RWPE2 (cell line): ENCODE results near the gene APOH.

ENCODE experiments used
- ATAC-seq: fragments of 200-7000 bp; cut with Tn5 transposase; 3 replicates; pipeline ENCODE4 v1.9.1; 2021; ENCODE audit warnings: low read depth
- DNase-seq: peaks from one replicate; pipeline ENCODE4 v3.0.0-alpha.2; 2020; ENCODE audit warnings: low spot score
- H3K27ac ChIP-seq: fragments of 450-650 bp; 2 replicates; pipeline ENCODE4 v1.5.1; 2017; ENCODE audit warnings: mild to moderate bottlenecking; ENCODE audit not compliant: poor library complexity, severe bottlenecking
- H3K27me3 ChIP-seq: fragments of 250-450 bp; sonication (Bioruptor Pico); 2 replicates; pipeline ENCODE4 v1.5.1; 2021; ENCODE audit warnings: mild to moderate bottlenecking, moderate library complexity; ENCODE audit not compliant: insufficient read depth, poor library complexity, severe bottlenecking
- H3K36me3 ChIP-seq: fragments of 250-450 bp; sonication (Bioruptor Pico); 2 replicates; pipeline ENCODE4 v1.5.1; 2020; ENCODE audit warnings: low read depth, mild to moderate bottlenecking, moderate library complexity
- H3K4me1 ChIP-seq: fragments of 250-450 bp; sonication (Bioruptor Pico); 2 replicates; pipeline ENCODE4 v1.5.1; 2021; ENCODE audit warnings: mild to moderate bottlenecking, moderate library complexity; ENCODE audit not compliant: insufficient read depth, poor library complexity, severe bottlenecking
- H3K4me3 ChIP-seq: fragments of 250-450 bp; sonication (Bioruptor Pico); 2 replicates; pipeline ENCODE4 v1.5.1; 2021; ENCODE audit warnings: mild to moderate bottlenecking, moderate library complexity; ENCODE audit not compliant: severe bottlenecking
- H3K9me3 ChIP-seq: fragments of 250-450 bp; sonication (Bioruptor Pico); 2 replicates; pipeline ENCODE4 v1.5.1; 2021; ENCODE audit warnings: mild to moderate bottlenecking, moderate library complexity; ENCODE audit not compliant: severe bottlenecking
- CTCF ChIP-seq: fragments of 450-650 bp; IDR thresholded peaks from one replicate; pipeline ENCODE4 v1.5.1; 2017; ENCODE audit warnings: mild to moderate bottlenecking, moderate library complexity; ENCODE audit not compliant: poor library complexity, severe bottlenecking

The APOH gene

DNA sequence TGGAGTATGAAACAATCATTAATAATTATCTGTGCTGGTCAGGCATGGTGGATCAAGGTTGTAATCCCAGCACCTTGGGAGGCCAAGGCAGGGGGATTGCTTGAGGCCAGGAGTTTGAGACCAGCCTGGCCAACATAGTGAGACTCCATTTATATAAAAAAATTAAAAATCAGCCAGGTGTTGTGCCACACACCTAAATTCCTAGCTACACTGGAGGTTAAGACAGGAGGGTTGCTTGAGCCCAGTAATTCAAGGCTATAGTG lies 44.3 kb upstream of the APOH start:
- no peaks in the 10 kb centered on the region for H3K27me3 ChIP-seq
- DNase-seq (no peak), ATAC-seq (no peak)
- H3K4me3 ChIP-seq = no peak overlapping the region
- no peak for TF ChIP-seq CTCF
- peaks cover 31% of the 10 kb centered on the region for H3K4me1 ChIP-seq
- H3K27ac ChIP-seq = peak overlapping the region; percentile 80
- no peaks in the 10 kb centered on the region for H3K36me3 ChIP-seq
- no peaks in the 10 kb centered on the region for H3K9me3 ChIP-seq

GRCh38 chr17:66272811-66273585 lies 43.8 kb upstream of the APOH start:
- Histone ChIP-seq H3K27ac (peak overlapping the region; percentile 80), H3K27me3 (no peaks in the 10 kb centered on the region), H3K4me1 (peaks cover 31% of the 10 kb centered on the region), H3K4me3 (no peak overlapping the region), H3K9me3 (no peaks in the 10 kb centered on the region), H3K36me3 (no peaks in the 10 kb centered on the region)
- no peak for TF ChIP-seq CTCF
- ATAC-seq (peak; percentile 5; the same call in 2 of the 3 replicates), DNase-seq (no peak)

DNA sequence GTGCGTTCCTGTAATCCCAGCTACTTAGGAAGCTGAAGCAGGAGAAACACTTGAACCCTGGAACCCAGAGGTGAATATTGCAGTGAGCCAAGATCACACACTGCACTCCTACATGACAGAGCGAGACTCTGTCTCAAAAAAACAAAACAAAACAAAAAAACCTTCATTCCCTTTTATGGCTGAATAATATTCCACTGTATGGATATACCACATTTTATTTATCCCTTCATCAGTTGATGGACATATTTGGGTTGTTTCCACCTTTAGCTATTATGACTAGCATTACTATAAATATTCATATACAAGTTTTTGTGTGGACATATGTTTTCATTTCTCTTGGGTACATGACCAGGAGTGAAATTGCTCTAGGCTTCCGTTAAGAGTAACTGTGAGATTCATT lies 42.3 kb upstream of the APOH start:
- ATAC-seq = no peak

GRCh38 chr17:66270106-66270505 lies 40.9 kb upstream of the APOH start:
- Histone ChIP-seq H3K36me3 (no peaks in the 10 kb centered on the region), H3K27ac (no peak overlapping the region), H3K4me1 (peaks cover 13% of the 10 kb centered on the region), H3K27me3 (no peaks in the 10 kb centered on the region), H3K4me3 (no peak overlapping the region), H3K9me3 (no peaks in the 10 kb centered on the region)
- no peak for ATAC-seq
- no peak for TF ChIP-seq CTCF
- no peak for DNase-seq

More for the DNA sequence above, 42.3 kb upstream of the APOH start:
- DNase-seq = no peak
- Histone ChIP-seq H3K4me3 (no peak overlapping the region), H3K27me3 (no peaks in the 10 kb centered on the region), H3K4me1 (peaks cover 27% of the 10 kb centered on the region), H3K36me3 (no peaks in the 10 kb centered on the region), H3K27ac (peak overlapping the region; percentile 80), H3K9me3 (no peaks in the 10 kb centered on the region)
- TF ChIP-seq CTCF = no peak

DNA sequence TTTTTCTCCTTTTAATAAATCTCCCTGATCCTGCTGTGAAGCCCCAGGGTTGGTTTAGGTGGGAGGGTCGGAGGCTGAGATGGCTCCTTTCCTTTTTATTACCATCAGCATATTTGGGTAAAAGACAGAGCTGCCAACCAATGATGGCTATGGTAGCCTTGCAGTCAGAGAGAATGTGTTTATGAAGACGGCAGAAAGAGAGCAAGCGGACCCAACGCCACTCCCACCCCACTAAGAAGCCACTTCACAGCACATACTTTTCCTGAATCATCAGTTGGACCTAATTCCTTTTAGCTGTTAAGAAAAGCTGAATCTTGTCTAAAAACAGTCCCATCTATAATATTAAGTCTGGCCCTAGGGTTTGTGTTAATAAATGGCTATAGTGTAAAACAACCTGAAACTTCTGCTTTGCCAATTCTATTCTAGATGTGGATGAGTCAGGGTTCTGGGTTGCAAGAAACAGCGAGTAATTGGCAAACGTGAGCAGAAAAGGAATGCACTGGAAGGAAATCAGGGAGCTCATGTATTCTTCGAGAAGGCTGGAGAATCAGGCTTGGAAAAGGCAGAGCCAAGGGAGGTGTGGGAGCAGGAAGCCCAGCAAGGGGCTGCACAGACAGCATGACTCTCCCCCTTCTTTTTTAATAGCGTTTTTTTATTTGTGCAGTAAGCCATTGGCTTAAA lies 39.2 kb upstream of the APOH start:
- H3K27ac ChIP-seq = no peak overlapping the region
- no peak overlapping the region for H3K4me3 ChIP-seq
- peaks cover 8% of the 10 kb centered on the region for H3K4me1 ChIP-seq
- H3K36me3 ChIP-seq = no peaks in the 10 kb centered on the region
- H3K27me3 ChIP-seq = no peaks in the 10 kb centered on the region
- no peak for TF ChIP-seq CTCF
- no peaks in the 10 kb centered on the region for H3K9me3 ChIP-seq
- DNase-seq (no peak), ATAC-seq (peak; percentile 70)
